ENCODE data around the gene GPS1.

DNA sequence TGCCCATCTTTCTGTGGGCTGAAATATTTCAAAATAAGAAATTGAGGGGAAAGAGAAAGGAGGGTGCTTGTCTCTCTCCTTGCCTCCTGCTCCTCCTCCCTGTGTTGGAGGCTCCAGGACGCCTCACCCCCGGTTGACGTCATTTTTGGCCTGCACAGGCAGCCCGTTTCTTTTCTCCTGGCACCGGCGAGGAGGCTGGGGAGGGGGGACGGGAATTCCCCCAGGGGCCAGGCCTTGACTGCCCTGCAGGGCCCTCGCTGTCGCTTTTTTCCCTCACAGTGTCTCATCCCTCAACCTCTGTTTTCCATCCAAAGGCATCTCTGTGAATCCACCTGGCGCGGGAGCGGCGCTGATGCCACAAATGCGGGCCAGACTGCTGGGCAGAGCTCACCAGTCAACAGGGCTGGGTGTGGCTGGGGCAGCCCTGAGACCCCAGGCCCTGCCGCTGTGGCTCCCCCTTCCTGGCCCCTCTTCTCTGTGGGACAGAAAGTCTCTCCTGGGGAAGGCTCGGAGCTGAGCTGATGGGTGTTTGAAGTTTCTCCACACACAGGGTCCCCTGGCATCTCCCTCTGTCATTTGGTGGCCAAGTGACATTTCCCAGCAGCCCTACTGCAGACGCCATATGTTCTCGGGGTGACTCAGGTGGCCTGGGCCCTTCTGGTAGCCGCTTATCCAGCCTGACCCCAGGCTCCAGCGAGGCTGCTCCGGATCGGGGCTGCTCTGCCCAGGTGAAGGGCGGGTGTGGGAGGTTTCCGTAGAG, 45.0 kb upstream of the GPS1 start:
- TF ChIP-seq CTCF (conservative IDR thresholded peaks at IDR 0.05; ENCODE audit: low read length) (no peak), EZH2phosphoT487 (IDR thresholded peaks at IDR 0.05; ENCODE audit: borderline replicate concordance) (no peak)
